ENCODE results near the gene COL21A1. TPM values are rescaled to one million over a fixed set of nuclear protein-coding genes. Genes with fewer than 3 reads are reported as not detected.

COL21A1 gene
- total RNA-seq, 3 donors from 2014 or later (not counting 1 experiment from before 2014, with no cell fraction given): not detected

GRCh38 chr6:56096541-56096940, 150.8 kb downstream of the COL21A1 start:
- Mint-ChIP-seq H3K27me3 (ENCODE audit: low read depth in 2 of 2) (no peaks in the 10 kb centered on the region), H3K27ac (no peak overlapping the region), H3K4me1 (no peaks in the 10 kb centered on the region), H3K4me3 (no peak overlapping the region), H3K36me3 (no peaks in the 10 kb centered on the region), H3K9me3 (peaks cover 20 to 21% of the 10 kb centered on the region in 2 donors)
- ATAC-seq (no peak), DNase-seq (no peak)
- H3K36me3 ChIP-seq (ENCODE audit: control insufficient read depth, insufficient read depth, low read length): no peaks in the 10 kb centered on the region
- H3K4me3 ChIP-seq (ENCODE audit: low read length): no peak overlapping the region
- no peaks in the 10 kb centered on the region for H3K27me3 ChIP-seq (ENCODE audit: control insufficient read depth, insufficient read depth, low read length)
- H3K9me3 ChIP-seq (ENCODE audit: control insufficient read depth, insufficient read depth, low read length): no peaks in the 10 kb centered on the region
- H3K27ac ChIP-seq (ENCODE audit: low read length): no peak overlapping the region
- no peaks in the 10 kb centered on the region for H3K4me1 ChIP-seq (ENCODE audit: control insufficient read depth, insufficient read depth, low read length)
- intact Hi-C loops (cut with micrococcal nuclease): no loop called here
- no peak for TF ChIP-seq CTCF (IDR thresholded peaks at IDR 0.05)

DNA sequence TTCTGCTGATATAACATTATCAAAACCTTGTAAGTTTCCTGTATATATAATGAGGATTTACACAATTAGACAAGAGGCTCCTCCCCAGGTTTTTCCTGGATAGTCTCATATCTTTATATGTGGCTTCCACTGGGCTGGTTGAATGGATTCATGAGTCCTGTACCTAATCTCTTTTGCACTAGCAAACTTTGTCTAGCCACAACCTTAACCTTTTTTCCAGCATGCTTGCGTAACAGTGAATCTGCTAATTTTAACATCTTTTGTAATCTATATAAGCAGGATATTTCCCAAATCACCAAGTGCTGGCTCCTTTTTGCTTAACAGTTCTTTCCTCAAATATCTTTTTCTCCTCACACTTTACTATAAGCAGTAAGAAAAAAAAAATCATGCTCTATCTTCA, 153.6 kb downstream of the COL21A1 start:
- TF ChIP-seq CTCF (IDR thresholded peaks at IDR 0.05): no peak
- no peaks in the 10 kb centered on the region for H3K4me1 ChIP-seq (ENCODE audit: control insufficient read depth, insufficient read depth, low read length)
- H3K4me3 ChIP-seq (ENCODE audit: low read length): no peak overlapping the region
- H3K4me3 Mint-ChIP-seq: no peak overlapping the region
- H3K27ac Mint-ChIP-seq: no peak overlapping the region
- peaks cover 2% of the 10 kb centered on the region for H3K9me3 ChIP-seq (ENCODE audit: control insufficient read depth, insufficient read depth, low read length)
- peaks cover 10 to 16% of the 10 kb centered on the region in 2 donors for H3K9me3 Mint-ChIP-seq
- intact Hi-C loops (cut with micrococcal nuclease): no loop called here
- no peak overlapping the region for H3K27ac ChIP-seq (ENCODE audit: low read length)
- no peaks in the 10 kb centered on the region for H3K27me3 Mint-ChIP-seq (ENCODE audit: low read depth in 2 of 2)
- H3K36me3 Mint-ChIP-seq: no peaks in the 10 kb centered on the region
- H3K27me3 ChIP-seq (ENCODE audit: control insufficient read depth, insufficient read depth, low read length): no peaks in the 10 kb centered on the region
- H3K36me3 ChIP-seq (ENCODE audit: control insufficient read depth, insufficient read depth, low read length): no peaks in the 10 kb centered on the region
- DNase-seq (no peak), ATAC-seq (no peak)
- no peaks in the 10 kb centered on the region for H3K4me1 Mint-ChIP-seq
- WGBS (ENCODE audit: insufficient coverage): 89% methylated on average over 1 of the region's 1 CpG

DNA sequence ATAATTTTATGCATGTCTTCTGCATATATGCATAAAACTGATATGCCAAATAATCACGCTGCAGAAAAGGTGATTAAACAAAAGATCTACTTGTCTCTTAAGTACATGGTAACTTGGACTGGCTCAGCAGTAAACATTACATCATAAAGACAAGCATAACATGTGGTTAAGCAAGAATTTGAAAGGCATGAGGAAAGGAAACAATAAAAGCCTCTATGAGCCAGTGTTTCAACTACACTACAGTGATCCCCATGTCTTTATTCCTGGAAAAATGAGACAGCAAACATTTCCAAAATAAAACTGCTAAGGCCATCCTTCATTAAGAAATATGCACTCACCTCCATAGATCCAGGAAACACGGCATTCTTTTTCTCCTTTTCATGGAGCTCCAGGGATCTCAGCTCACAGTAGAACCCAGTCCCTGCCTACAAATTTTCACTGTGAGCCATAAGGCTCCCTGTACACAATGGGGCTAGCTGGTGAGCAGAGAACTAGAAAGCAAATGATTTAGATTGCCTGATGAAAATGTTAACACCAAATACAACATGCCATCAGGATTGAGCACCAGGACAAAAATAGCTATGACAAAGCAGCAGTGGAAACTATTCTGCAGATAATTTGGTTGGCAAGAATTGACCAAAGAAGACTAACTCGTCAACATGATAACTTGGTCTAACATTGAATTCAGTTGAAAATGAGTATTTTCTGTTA, 156.1 kb downstream of the COL21A1 start:
- Histone ChIP-seq H3K4me3 (ENCODE audit: low read length) (no peak overlapping the region), H3K9me3 (ENCODE audit: control insufficient read depth, insufficient read depth, low read length) (peaks cover 7% of the 10 kb centered on the region), H3K36me3 (ENCODE audit: control insufficient read depth, insufficient read depth, low read length) (no peaks in the 10 kb centered on the region), H3K4me1 (ENCODE audit: control insufficient read depth, insufficient read depth, low read length) (no peaks in the 10 kb centered on the region), H3K27me3 (ENCODE audit: control insufficient read depth, insufficient read depth, low read length) (no peaks in the 10 kb centered on the region), H3K27ac (ENCODE audit: low read length) (no peak overlapping the region)
- Mint-ChIP-seq H3K4me1 (no peaks in the 10 kb centered on the region), H3K36me3 (no peaks in the 10 kb centered on the region), H3K27ac (no peak overlapping the region), H3K9me3 (peaks cover 16 to 18% of the 10 kb centered on the region in 2 donors), H3K27me3 (ENCODE audit: low read depth in 2 of 2) (no peaks in the 10 kb centered on the region), H3K4me3 (no peak overlapping the region)
- WGBS (ENCODE audit: insufficient coverage): 87% methylated on average over 3 of the region's 3 CpGs
- intact Hi-C loops (cut with micrococcal nuclease): no loop called here
- no peak for ATAC-seq
- no peak for DNase-seq
- no peak for TF ChIP-seq CTCF (IDR thresholded peaks at IDR 0.05)

- no peaks in the 10 kb centered on the region for H3K27me3 Mint-ChIP-seq (ENCODE audit: low read depth in 2 of 2)
- no peak for TF ChIP-seq CTCF (IDR thresholded peaks at IDR 0.05)
- no peak for ATAC-seq
- Histone ChIP-seq H3K27ac (ENCODE audit: low read length) (no peak overlapping the region), H3K36me3 (ENCODE audit: control insufficient read depth, insufficient read depth, low read length) (no peaks in the 10 kb centered on the region), H3K4me3 (ENCODE audit: low read length) (no peak overlapping the region), H3K9me3 (ENCODE audit: control insufficient read depth, insufficient read depth, low read length) (peaks cover 7% of the 10 kb centered on the region), H3K4me1 (ENCODE audit: control insufficient read depth, insufficient read depth, low read length) (no peaks in the 10 kb centered on the region), H3K27me3 (ENCODE audit: control insufficient read depth, insufficient read depth, low read length) (no peaks in the 10 kb centered on the region)
- H3K36me3 Mint-ChIP-seq: no peaks in the 10 kb centered on the region
- H3K27ac Mint-ChIP-seq: no peak overlapping the region
- 73% methylated on average over 3 of the region's 4 CpGs for WGBS (ENCODE audit: insufficient coverage)
- H3K9me3 Mint-ChIP-seq: peaks cover 11% of the 10 kb centered on the region in 2 donors
- no peak overlapping the region for H3K4me3 Mint-ChIP-seq
- intact Hi-C loops (cut with micrococcal nuclease): no loop called here
- no peak for DNase-seq
- no peaks in the 10 kb centered on the region for H3K4me1 Mint-ChIP-seq
Observed at GRCh38 chr6:56088641-56089040, 158.7 kb downstream of the COL21A1 start.

Data from natural killer cell (primary cell).